Progenitor cell of endocrine pancreas (in vitro differentiated cells): ENCODE results near the gene EID3. TPM values are rescaled to one million over a fixed set of nuclear protein-coding genes. Genes with fewer than 3 reads are reported as not detected.

Experiments used
- DNase-seq: peaks from one replicate; pipeline ENCODE4 v3.0.0; 2021; ENCODE audit warnings: low spot score; ENCODE audit not compliant: unreplicated experiment
- H3K27ac Mint-ChIP-seq: 2 replicates; pipeline ENCODE4 v1.8.0; 2021; ENCODE audit warnings: mild to moderate bottlenecking, moderate library complexity, mixed read lengths
- H3K27me3 Mint-ChIP-seq: 2 replicates; pipeline ENCODE4 v1.8.0; 2021; ENCODE audit warnings: mixed read lengths
- H3K36me3 Mint-ChIP-seq: 2 replicates; pipeline ENCODE4 v1.8.0; 2022; ENCODE audit warnings: mixed read lengths; ENCODE audit not compliant: insufficient read depth
- H3K4me1 Mint-ChIP-seq: 2 replicates; pipeline ENCODE4 v1.8.0; 2021; ENCODE audit warnings: low read depth, mixed read lengths
- H3K4me3 Mint-ChIP-seq: 2 replicates; pipeline ENCODE4 v1.8.0; 2021; ENCODE audit warnings: low read depth, mild to moderate bottlenecking, moderate library complexity, mixed read lengths
- H3K9me3 Mint-ChIP-seq: 2 replicates; pipeline ENCODE4 v1.8.0; 2021; ENCODE audit warnings: low read depth, mixed read lengths
- CTCF ChIP-seq: fragments of 200-600 bp; sonication (generic); IDR thresholded peaks from one replicate; pipeline ENCODE4 v1.5.0; 2021; ENCODE audit warnings: antibody characterized with exemption, mild to moderate bottlenecking; ENCODE audit not compliant: unreplicated experiment
- total RNA-seq: library from RNA; stranded (reverse); gene quantifications from 2 replicates; pipeline ENCODE4 v1.2.1, GENCODE V29; 2021

Gene EID3
- total RNA-seq, 1 donor from 2014 or later: 2.9 TPM

GRCh38 chr12:104295954-104296353 is 7.6 kb upstream of the EID3 start:
- no peak for DNase-seq
- Mint-ChIP-seq H3K9me3 (no peaks in the 10 kb centered on the region), H3K27ac (no peak overlapping the region), H3K4me1 (peaks cover 18% of the 10 kb centered on the region), H3K36me3 (peaks cover 42% of the 10 kb centered on the region), H3K27me3 (no peaks in the 10 kb centered on the region), H3K4me3 (no peak overlapping the region)
- TF ChIP-seq CTCF: no peak

- no peak for TF ChIP-seq CTCF
- no peak for DNase-seq
- Mint-ChIP-seq H3K27ac (peak overlapping the region; percentile 29), H3K9me3 (no peaks in the 10 kb centered on the region), H3K4me3 (no peak overlapping the region), H3K36me3 (peaks cover 43% of the 10 kb centered on the region), H3K4me1 (peaks cover 20% of the 10 kb centered on the region), H3K27me3 (no peaks in the 10 kb centered on the region)
Observed at GRCh38 chr12:104296718-104297117, 6.8 kb upstream of the EID3 start.

- Mint-ChIP-seq H3K9me3 (no peaks in the 10 kb centered on the region), H3K4me3 (no peak overlapping the region), H3K36me3 (peaks cover 39% of the 10 kb centered on the region), H3K4me1 (peaks cover 21% of the 10 kb centered on the region), H3K27ac (no peak overlapping the region), H3K27me3 (no peaks in the 10 kb centered on the region)
- no peak for DNase-seq
- no peak for TF ChIP-seq CTCF
Observed at GRCh38 chr12:104297477-104298113, 5.9 kb upstream of the EID3 start.

- Mint-ChIP-seq H3K27ac (peak overlapping the region; percentile 33), H3K9me3 (no peaks in the 10 kb centered on the region), H3K4me3 (no peak overlapping the region), H3K27me3 (no peaks in the 10 kb centered on the region), H3K36me3 (peaks cover 31% of the 10 kb centered on the region), H3K4me1 (peaks cover 29% of the 10 kb centered on the region)
- no peak for TF ChIP-seq CTCF
- no peak for DNase-seq
Observed at GRCh38 chr12:104299842-104300481, 3.6 kb upstream of the EID3 start.

- DNase-seq: no peak
- no peak for TF ChIP-seq CTCF
- no peaks in the 10 kb centered on the region for H3K9me3 Mint-ChIP-seq
- no peaks in the 10 kb centered on the region for H3K27me3 Mint-ChIP-seq
- H3K27ac Mint-ChIP-seq: no peak overlapping the region
- peaks cover 23% of the 10 kb centered on the region for H3K36me3 Mint-ChIP-seq
- H3K4me3 Mint-ChIP-seq: peak overlapping the region; percentile 77
- peaks cover 25% of the 10 kb centered on the region for H3K4me1 Mint-ChIP-seq
Observed at GRCh38 chr12:104304261-104305009, 896 bp downstream of the EID3 start.
